HepG2 (cell line): ENCODE results near the gene PMFBP1. TPM values are rescaled to one million over a fixed set of nuclear protein-coding genes. Genes with fewer than 3 reads are reported as not detected.

Experiments used
- ATAC-seq: fragments of 200-7000 bp; cut with Tn5 transposase; 3 replicates; pipeline ENCODE4 v1.9.1; 2020; ENCODE audit warnings: mild to moderate bottlenecking, moderate library complexity
- BruUV-seq: library from RNA; stranded (reverse); fragments of 400-500 nt; replicated peaks from 2 replicates; lab custom pipeline; 2021; lab: Mats Ljungman, UMichigan
- CTCF ChIA-PET: fragments of 300-600 bp; formaldehyde crosslinking; extraction: SDS; loops from one replicate; lab custom pipeline; 2021; ENCODE audit warnings: low total read pairs, inconsistent platforms, low intra/inter-chr PET ratio; lab: Yijun Ruan, JAX
- POLR2A ChIA-PET: fragments of 350-600 bp; sonication (Branson Sonifier 250); formaldehyde crosslinking; loops from one replicate; lab custom pipeline; 2020; ENCODE audit warnings: antibody characterized with exemption, inconsistent platforms; lab: Yijun Ruan, JAX
- DNase-seq: peaks from one replicate; pipeline ENCODE4 v3.0.0-alpha.2; 2015; ENCODE audit warnings: low spot score
- FAIRE-seq: peaks from 3 replicates; lab custom pipeline; 2011; peaks lifted over from hg19 to GRCh38; lab: Jason Lieb, UNC
- H2AFZ ChIP-seq: one replicate; pipeline ENCODE4 v1.6.1; 2011; ENCODE audit warnings: low read length, inconsistent platforms
- H3K27ac ChIP-seq: fragments of 300-600 bp; 3 replicates; pipeline ENCODE4 v1.8.0; 2011; ENCODE audit warnings: mixed run types, mild to moderate bottlenecking, mixed read lengths, low read length, inconsistent platforms; ENCODE audit not compliant: insufficient read depth; ENCODE audit errors: extremely low read length
- H3K27me3 ChIP-seq, 2 experiments: fragments of 200-600 bp in 1 of 2; 2 replicates in 1 of 2; 3 replicates in 1 of 2; pipeline versions ENCODE4 v1.6.0 to v1.8.0; 2011; ENCODE audit warnings: low read length in 2 of 2, mild to moderate bottlenecking in 2 of 2, moderate library complexity in 2 of 2, inconsistent platforms in 1 of 2; ENCODE audit not compliant: insufficient read depth in 2 of 2, control insufficient read depth in 1 of 2
- H3K36me3 ChIP-seq, 2 experiments: fragments of 200-600 bp in 1 of 2; replicated peaks in 1 of 2; 2 replicates in 1 of 2; 3 replicates in 1 of 2; pipeline versions ENCODE4 v1.5.1 to v1.8.0; 2011; ENCODE audit warnings: low read length in 2 of 2, inconsistent platforms in 1 of 2; ENCODE audit not compliant: insufficient read depth in 2 of 2, control insufficient read depth in 1 of 2
- H3K4me1 ChIP-seq: 2 replicates; pipeline ENCODE4 v1.5.1; 2012; ENCODE audit warnings: low read length, inconsistent platforms; ENCODE audit not compliant: insufficient read depth
- H3K4me2 ChIP-seq: 2 replicates; pipeline ENCODE4 v1.6.0; 2011; ENCODE audit warnings: low read depth, low read length, inconsistent platforms
- H3K4me3 ChIP-seq, 3 experiments: fragments of 200-600 bp in 1 of 3; sonication (generic), shearing (Covaris generic) in 1 of 3; replicated peaks in 1 of 3; 2 replicates each; pipeline ENCODE4 v1.5.1; 2011 to 2016; ENCODE audit warnings: low read length in 3 of 3, inconsistent platforms in 2 of 3, low read depth in 2 of 3, mild to moderate bottlenecking in 2 of 3, control low read depth in 1 of 3, mixed read lengths in 1 of 3; ENCODE audit not compliant: insufficient read depth in 1 of 3
- H3K79me2 ChIP-seq: one replicate; pipeline ENCODE4 v1.6.1; 2011; ENCODE audit warnings: low read length, inconsistent platforms; ENCODE audit not compliant: insufficient read depth
- H3K9ac ChIP-seq: 2 replicates; pipeline ENCODE4 v1.6.0; 2011; ENCODE audit warnings: mild to moderate bottlenecking, low read depth, low read length, inconsistent platforms; ENCODE audit not compliant: insufficient read depth
- H3K9me3 ChIP-seq: 2 replicates; pipeline ENCODE4 v1.5.1; 2012; ENCODE audit warnings: mild to moderate bottlenecking, low read length
- H4K20me1 ChIP-seq: 2 replicates; pipeline ENCODE4 v1.6.0; 2011; ENCODE audit warnings: inconsistent platforms, mild to moderate bottlenecking, low read length, moderate library complexity; ENCODE audit not compliant: insufficient read depth
- BHLHE40 ChIP-seq: IDR thresholded peaks from 2 replicates; pipeline ENCODE4 v1.6.1; 2011; ENCODE audit warnings: low read length, improper control_type of control experiment
- FOXK1 ChIP-seq: sonication (generic); formaldehyde crosslinking; IDR thresholded peaks from 2 replicates; pipeline ENCODE4 v1.4.0; 2020; ENCODE audit warnings: low read depth, missing genetic modification reagents, borderline replicate concordance
- FOXP1 ChIP-seq, 2 experiments: fragments of 450-650 bp in 1 of 2; IDR thresholded peaks; 2 replicates each; pipeline ENCODE4 v1.6.1; 2017 to 2018; ENCODE audit warnings: antibody characterized with exemption in 1 of 2
- HDAC2 ChIP-seq: sonication (generic); formaldehyde crosslinking; IDR thresholded peaks from 2 replicates; pipeline ENCODE4 v1.4.0; 2020; ENCODE audit warnings: missing genetic modification reagents
- KAT2B ChIP-seq: fragments of 150-350 bp; IDR thresholded peaks from 2 replicates; pipeline ENCODE4 v1.6.1; 2014; ENCODE audit warnings: low read depth, low read length, borderline replicate concordance
- KAT8 ChIP-seq: IDR thresholded peaks from 2 replicates; pipeline ENCODE4 v1.6.1; 2016; ENCODE audit warnings: missing genetic modification reagents, missing compliant biosample characterization
- MIXL1 ChIP-seq: IDR thresholded peaks from 2 replicates; pipeline ENCODE4 v1.6.1; 2016
- MTA1 ChIP-seq: sonication (generic); formaldehyde crosslinking; IDR thresholded peaks from 2 replicates; pipeline ENCODE4 v1.4.0; 2020; ENCODE audit warnings: missing genetic modification reagents, mild to moderate bottlenecking, borderline replicate concordance
- PHB2 ChIP-seq: fragments of 450-650 bp; IDR thresholded peaks from 2 replicates; pipeline ENCODE4 v1.6.1; 2018; ENCODE audit not compliant: partially characterized antibody
- RXRB ChIP-seq: IDR thresholded peaks from 2 replicates; pipeline ENCODE4 v1.6.1; 2016; ENCODE audit warnings: borderline replicate concordance, missing genetic modification reagents, missing compliant biosample characterization
- ZNF124 ChIP-seq: sonication (generic); formaldehyde crosslinking; IDR thresholded peaks from 2 replicates; pipeline ENCODE4 v1.4.0; 2020; ENCODE audit warnings: missing genetic modification reagents
- ZNF383 ChIP-seq: sonication (generic); formaldehyde crosslinking; IDR thresholded peaks from 2 replicates; pipeline ENCODE4 v1.4.0; 2020; ENCODE audit warnings: missing genetic modification reagents, mild to moderate bottlenecking, borderline replicate concordance
- WGBS: methylation state at CpG from one replicate; pipeline ENCODE4 v1.1.6; 2017; ENCODE audit warnings: low lambda C conversion rate; 5-methylcytosine and 5-hydroxymethylcytosine counted together
- in situ Hi-C: cut with HindIII; loops from 2 replicates; pipeline ENCODE4 v1.10.0; 2017; ENCODE audit warnings: low pct_unique_long_range_greater_than_20kb; ENCODE audit not compliant: extremely low pct_ligation_motif_present
- intact Hi-C: fragments of 100-400 bp; cut with micrococcal nuclease; formaldehyde crosslinking; loops from one replicate; pipeline ENCODE4 v1.10.0; 2022; ENCODE audit not compliant: unreplicated experiment
- polyA plus RNA-seq, 8 experiments: library from polyadenylated mRNA; depleted of rRNA in 3 of 8; stranded (reverse) in 7 of 8; unstranded in 1 of 8; fragments of >200 nt; fragmentation: Illumina TruSeq in 4 of 8; extraction: Trizol in 4 of 8; gene quantifications; 2 replicates each; pipeline versions ENCODE4 v1.2.1 to v1.2.3, GENCODE V29; 2011 to 2016; ENCODE audit warnings: low read depth in 4 of 8, missing spikeins in 1 of 8, mixed read lengths in 1 of 8; ENCODE audit not compliant: insufficient read depth in 1 of 8
- total RNA-seq, 5 experiments: library from RNA; depleted of rRNA; stranded (reverse); fragments of >200 nt; fragmentation: Illumina TruSeq; extraction: Trizol; gene quantifications; 2 replicates each; pipeline ENCODE4 v1.2.3, GENCODE V29; 2016; ENCODE audit warnings: low read depth in 1 of 5
- TF ChIP-seq, protein P1 (sequence below): IDR thresholded peaks from 2 replicates; pipeline ENCODE4 v1.6.1; 2016; ENCODE audit warnings: low read depth
- TF ChIP-seq, protein P2 (sequence below): sonication (generic); formaldehyde crosslinking; IDR thresholded peaks from 2 replicates; pipeline ENCODE4 v1.5.1; 2020; ENCODE audit warnings: mild to moderate bottlenecking, missing genetic modification reagents, borderline replicate concordance
- TF ChIP-seq, protein P3 (sequence below): sonication (generic); formaldehyde crosslinking; IDR thresholded peaks from 2 replicates; pipeline ENCODE4 v1.4.0; 2020; ENCODE audit warnings: missing genetic modification reagents, borderline replicate concordance

Gene PMFBP1
- total and polyA plus RNA-seq, 2 of the 13 experiments (the other 11 are each of a cell fraction or from before 2014, with no cell fraction given): 1.9 to 3.8 TPM

DNA sequence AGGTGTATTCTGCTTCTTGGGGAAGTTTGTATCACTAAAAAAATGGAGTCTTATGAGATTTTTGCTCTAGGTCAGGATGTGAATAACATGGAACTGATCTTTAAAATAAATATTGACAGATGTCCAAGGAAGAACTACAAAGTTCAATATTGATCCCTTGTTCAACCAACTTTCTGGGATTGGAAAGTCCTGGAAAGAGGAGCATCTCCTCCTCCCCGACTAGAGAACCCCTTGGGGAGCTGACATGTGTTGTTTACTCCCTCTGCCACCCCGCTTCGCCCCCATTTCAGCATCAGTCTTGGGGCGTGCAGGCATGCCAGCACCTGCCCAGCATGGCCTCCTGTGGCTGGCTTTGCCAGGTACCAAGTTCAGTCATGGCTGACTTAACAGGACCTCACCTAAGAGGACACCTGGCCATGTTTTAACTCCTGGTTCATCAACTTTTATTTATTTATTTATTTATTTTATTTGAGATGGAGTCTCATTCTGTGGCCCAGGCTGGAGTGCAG is 33.8 kb downstream of the PMFBP1 start:
- Histone ChIP-seq H3K9ac (no peak overlapping the region), H4K20me1 (no peaks in the 10 kb centered on the region), H3K27ac (peak overlapping the region; percentile 8), H3K27me3 (no peaks in the 10 kb centered on the region), H3K9me3 (no peaks in the 10 kb centered on the region), H3K4me3 (no peak overlapping the region), H3K4me2 (no peak overlapping the region), H2AFZ (no peak overlapping the region), H3K36me3 (no peaks in the 10 kb centered on the region), H3K79me2 (no peaks in the 10 kb centered on the region), H3K4me1 (peaks cover 16% of the 10 kb centered on the region)
- BruUV-seq: no TSS peak
- 62% methylated on average over 4 of the region's 4 CpGs for WGBS
- DNase-seq (no peak), FAIRE-seq (no peak), ATAC-seq (peak; percentile 72)
- CTCF ChIA-PET: no interaction called here
- in situ Hi-C loops: no loop called here
- POLR2A ChIA-PET: interaction anchor here (1.4 kb wide), 1 partner anchor 65 kb away, joined by 4 read pairs; no protein-coding TSS in a partner anchor
- intact Hi-C loops: no loop called here
- TF ChIP-seq, protein P1, sequence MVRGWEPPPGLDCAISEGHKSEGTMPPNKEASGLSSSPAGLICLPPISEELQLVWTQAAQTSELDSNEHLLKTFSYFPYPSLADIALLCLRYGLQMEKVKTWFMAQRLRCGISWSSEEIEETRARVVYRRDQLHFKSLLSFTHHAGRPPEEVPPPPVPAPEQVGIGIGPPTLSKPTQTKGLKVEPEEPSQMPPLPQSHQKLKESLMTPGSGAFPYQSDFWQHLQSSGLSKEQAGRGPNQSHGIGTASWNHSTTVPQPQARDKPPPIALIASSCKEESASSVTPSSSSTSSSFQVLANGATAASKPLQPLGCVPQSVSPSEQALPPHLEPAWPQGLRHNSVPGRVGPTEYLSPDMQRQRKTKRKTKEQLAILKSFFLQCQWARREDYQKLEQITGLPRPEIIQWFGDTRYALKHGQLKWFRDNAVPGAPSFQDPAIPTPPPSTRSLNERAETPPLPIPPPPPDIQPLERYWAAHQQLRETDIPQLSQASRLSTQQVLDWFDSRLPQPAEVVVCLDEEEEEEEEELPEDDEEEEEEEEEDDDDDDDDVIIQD (CRISPR knock-in tag): no peak
- peak; percentile 63; the same call in 1 of the 2 replicates for TF ChIP-seq MTA1 (CRISPR knock-in tag)
- 0 out of 2 replicates have a peak, but pooled peaks have one; percentile 29 for TF ChIP-seq MIXL1 (CRISPR knock-in tag)
- no peak for TF ChIP-seq ZNF383 (CRISPR knock-in tag)
- TF ChIP-seq, protein P2, sequence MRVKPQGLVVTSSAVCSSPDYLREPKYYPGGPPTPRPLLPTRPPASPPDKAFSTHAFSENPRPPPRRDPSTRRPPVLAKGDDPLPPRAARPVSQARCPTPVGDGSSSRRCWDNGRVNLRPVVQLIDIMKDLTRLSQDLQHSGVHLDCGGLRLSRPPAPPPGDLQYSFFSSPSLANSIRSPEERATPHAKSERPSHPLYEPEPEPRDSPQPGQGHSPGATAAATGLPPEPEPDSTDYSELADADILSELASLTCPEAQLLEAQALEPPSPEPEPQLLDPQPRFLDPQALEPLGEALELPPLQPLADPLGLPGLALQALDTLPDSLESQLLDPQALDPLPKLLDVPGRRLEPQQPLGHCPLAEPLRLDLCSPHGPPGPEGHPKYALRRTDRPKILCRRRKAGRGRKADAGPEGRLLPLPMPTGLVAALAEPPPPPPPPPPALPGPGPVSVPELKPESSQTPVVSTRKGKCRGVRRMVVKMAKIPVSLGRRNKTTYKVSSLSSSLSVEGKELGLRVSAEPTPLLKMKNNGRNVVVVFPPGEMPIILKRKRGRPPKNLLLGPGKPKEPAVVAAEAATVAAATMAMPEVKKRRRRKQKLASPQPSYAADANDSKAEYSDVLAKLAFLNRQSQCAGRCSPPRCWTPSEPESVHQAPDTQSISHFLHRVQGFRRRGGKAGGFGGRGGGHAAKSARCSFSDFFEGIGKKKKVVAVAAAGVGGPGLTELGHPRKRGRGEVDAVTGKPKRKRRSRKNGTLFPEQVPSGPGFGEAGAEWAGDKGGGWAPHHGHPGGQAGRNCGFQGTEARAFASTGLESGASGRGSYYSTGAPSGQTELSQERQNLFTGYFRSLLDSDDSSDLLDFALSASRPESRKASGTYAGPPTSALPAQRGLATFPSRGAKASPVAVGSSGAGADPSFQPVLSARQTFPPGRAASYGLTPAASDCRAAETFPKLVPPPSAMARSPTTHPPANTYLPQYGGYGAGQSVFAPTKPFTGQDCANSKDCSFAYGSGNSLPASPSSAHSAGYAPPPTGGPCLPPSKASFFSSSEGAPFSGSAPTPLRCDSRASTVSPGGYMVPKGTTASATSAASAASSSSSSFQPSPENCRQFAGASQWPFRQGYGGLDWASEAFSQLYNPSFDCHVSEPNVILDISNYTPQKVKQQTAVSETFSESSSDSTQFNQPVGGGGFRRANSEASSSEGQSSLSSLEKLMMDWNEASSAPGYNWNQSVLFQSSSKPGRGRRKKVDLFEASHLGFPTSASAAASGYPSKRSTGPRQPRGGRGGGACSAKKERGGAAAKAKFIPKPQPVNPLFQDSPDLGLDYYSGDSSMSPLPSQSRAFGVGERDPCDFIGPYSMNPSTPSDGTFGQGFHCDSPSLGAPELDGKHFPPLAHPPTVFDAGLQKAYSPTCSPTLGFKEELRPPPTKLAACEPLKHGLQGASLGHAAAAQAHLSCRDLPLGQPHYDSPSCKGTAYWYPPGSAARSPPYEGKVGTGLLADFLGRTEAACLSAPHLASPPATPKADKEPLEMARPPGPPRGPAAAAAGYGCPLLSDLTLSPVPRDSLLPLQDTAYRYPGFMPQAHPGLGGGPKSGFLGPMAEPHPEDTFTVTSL (CRISPR knock-in tag): 0 out of 2 replicates have a peak, but pooled peaks have one; percentile 47
- 0 out of 2 replicates have a peak, but pooled peaks have one; percentile 22 for TF ChIP-seq FOXK1 (CRISPR knock-in tag)
- TF ChIP-seq HDAC2 (CRISPR knock-in tag): peak; percentile 15; the same call in 1 of the 2 replicates
- 0 out of 2 replicates have a peak, but pooled peaks have one; percentile 34 for TF ChIP-seq KAT8 (CRISPR knock-in tag)
- 0 out of 2 replicates have a peak, but pooled peaks have one; percentile 38 for TF ChIP-seq ZNF124 (CRISPR knock-in tag)
- TF ChIP-seq FOXP1 (IDR thresholded peaks at IDR 0.05): no peak
- peak; percentile 20; the same call in 1 of the 2 replicates for TF ChIP-seq FOXP1 (CRISPR knock-in tag; IDR thresholded peaks at IDR 0.05)
- no peak for TF ChIP-seq PHB2
- TF ChIP-seq RXRB (CRISPR knock-in tag): 0 out of 2 replicates have a peak, but pooled peaks have one; percentile 17
- TF ChIP-seq BHLHE40: no peak
- TF ChIP-seq, protein P3, sequence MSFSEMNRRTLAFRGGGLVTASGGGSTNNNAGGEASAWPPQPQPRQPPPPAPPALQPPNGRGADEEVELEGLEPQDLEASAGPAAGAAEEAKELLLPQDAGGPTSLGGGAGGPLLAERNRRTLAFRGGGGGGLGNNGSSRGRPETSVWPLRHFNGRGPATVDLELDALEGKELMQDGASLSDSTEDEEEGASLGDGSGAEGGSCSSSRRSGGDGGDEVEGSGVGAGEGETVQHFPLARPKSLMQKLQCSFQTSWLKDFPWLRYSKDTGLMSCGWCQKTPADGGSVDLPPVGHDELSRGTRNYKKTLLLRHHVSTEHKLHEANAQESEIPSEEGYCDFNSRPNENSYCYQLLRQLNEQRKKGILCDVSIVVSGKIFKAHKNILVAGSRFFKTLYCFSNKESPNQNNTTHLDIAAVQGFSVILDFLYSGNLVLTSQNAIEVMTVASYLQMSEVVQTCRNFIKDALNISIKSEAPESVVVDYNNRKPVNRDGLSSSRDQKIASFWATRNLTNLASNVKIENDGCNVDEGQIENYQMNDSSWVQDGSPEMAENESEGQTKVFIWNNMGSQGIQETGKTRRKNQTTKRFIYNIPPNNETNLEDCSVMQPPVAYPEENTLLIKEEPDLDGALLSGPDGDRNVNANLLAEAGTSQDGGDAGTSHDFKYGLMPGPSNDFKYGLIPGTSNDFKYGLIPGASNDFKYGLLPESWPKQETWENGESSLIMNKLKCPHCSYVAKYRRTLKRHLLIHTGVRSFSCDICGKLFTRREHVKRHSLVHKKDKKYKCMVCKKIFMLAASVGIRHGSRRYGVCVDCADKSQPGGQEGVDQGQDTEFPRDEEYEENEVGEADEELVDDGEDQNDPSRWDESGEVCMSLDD (CRISPR knock-in tag): peak; percentile 86
- TF ChIP-seq KAT2B: peak; percentile 49; the same call in 1 of the 2 replicates
